SIG-M5 (cell line): Measurements from ENCODE around the gene PACSIN1.

ENCODE experiments used
- DNase-seq: peaks from one replicate; lab custom pipeline; 2025; lab: John Stamatoyannopoulos, UW

PACSIN1 gene

DNA sequence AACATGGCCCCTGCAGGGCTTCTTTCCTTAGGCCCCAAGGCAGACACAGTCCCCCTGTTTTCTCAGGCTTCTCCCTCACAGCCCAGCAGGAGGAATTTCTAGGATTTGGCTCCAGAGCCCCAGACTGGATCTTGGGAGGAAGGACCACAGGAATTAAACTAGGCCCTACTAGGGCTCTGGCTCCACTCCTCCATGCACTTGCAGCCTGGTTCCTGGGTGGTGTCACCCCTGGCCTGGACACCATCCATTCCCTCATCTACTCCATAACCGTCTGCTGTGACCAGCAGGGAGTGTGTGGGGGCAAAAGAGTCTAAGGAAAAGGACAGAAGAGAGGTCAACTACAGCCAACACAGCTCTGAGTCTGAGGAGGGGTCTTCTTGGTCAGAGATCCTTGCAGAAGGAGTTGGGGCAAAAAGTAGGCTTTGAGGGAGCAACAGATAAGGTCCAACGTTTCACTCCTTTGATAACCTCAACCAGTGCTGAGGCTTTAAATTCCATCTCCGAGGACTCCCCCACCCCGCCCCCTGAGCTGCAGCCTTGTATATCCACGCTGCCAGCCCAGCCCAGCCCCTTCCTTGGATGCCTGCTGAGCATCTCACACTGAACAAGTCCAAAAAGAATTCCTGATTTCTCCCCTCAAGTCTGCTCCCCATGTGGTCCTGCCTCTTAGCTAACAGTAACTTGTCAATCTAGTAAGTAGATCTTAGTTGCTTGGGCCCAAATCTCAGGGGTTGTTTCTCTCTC, 118.2 kb downstream of the PACSIN1 start:
- DNase-seq, result no peak

DNA sequence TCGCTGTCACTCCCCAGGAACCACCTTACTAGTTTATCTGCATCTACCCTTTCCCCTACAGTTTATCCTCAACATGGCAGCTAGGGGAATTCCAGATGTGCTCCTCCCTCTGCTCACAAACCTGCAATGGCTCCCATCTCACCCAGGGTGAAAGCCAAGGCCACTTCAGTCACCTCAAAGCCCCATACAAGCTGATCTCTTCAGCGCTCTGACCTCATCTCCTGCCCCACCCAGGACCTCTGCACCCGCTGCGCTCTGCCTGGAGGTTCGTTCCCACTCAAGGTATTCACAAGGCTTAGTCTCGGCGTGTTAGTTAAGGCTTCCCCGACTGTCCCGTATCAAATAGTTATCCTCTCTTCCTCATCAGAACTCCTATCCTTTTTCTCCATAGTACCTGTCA, 118.8 kb downstream of the PACSIN1 start:
- DNase-seq, result no peak
